Choroid plexus epithelial cell (primary cell): ENCODE results near the gene MIPEP.

Experiments
- DNase-seq: peaks from one replicate; pipeline ENCODE4 v3.0.0-alpha.2; 2010; ENCODE audit warnings: low read depth
- H3K4me3 ChIP-seq: 2 replicates; pipeline ENCODE4 v1.5.1; 2011; ENCODE audit warnings: low read depth, mild to moderate bottlenecking, control low read depth, low read length, moderate library complexity
- TF ChIP-seq, protein P1 (sequence below): conservative IDR thresholded peaks from 2 replicates; pipeline ENCODE4 v1.5.1; 2011; ENCODE audit warnings: low read depth, mild to moderate bottlenecking, control low read depth, inconsistent platforms, low read length, moderate library complexity

The MIPEP gene

GRCh38 chr13:23820530-23820929 is 68.7 kb downstream of the MIPEP start:
- TF ChIP-seq, protein P1, sequence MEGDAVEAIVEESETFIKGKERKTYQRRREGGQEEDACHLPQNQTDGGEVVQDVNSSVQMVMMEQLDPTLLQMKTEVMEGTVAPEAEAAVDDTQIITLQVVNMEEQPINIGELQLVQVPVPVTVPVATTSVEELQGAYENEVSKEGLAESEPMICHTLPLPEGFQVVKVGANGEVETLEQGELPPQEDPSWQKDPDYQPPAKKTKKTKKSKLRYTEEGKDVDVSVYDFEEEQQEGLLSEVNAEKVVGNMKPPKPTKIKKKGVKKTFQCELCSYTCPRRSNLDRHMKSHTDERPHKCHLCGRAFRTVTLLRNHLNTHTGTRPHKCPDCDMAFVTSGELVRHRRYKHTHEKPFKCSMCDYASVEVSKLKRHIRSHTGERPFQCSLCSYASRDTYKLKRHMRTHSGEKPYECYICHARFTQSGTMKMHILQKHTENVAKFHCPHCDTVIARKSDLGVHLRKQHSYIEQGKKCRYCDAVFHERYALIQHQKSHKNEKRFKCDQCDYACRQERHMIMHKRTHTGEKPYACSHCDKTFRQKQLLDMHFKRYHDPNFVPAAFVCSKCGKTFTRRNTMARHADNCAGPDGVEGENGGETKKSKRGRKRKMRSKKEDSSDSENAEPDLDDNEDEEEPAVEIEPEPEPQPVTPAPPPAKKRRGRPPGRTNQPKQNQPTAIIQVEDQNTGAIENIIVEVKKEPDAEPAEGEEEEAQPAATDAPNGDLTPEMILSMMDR: no peak
- no peak for DNase-seq
- no peak overlapping the region for H3K4me3 ChIP-seq

DNA sequence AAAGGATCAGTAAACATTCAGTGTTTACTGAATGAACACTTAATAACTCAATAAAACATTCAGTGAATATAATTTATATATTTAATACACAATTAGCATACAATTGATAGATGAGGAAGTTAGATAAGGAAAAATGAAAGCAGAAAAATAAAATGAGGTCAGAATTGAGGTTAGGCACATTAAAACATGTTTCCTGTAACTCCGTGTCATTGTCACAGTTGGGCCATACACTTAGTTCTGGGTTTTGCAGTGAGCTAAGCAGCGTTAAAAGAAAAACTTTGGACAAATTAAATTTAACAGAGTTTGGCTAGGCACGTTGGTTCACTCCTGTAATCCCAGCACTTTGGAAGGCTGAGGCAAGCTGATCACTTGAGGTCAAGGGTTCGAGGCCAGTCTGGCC is 71.4 kb downstream of the MIPEP start:
- H3K4me3 ChIP-seq: no peak overlapping the region
- TF ChIP-seq, protein P1: no peak
- no peak for DNase-seq

DNA sequence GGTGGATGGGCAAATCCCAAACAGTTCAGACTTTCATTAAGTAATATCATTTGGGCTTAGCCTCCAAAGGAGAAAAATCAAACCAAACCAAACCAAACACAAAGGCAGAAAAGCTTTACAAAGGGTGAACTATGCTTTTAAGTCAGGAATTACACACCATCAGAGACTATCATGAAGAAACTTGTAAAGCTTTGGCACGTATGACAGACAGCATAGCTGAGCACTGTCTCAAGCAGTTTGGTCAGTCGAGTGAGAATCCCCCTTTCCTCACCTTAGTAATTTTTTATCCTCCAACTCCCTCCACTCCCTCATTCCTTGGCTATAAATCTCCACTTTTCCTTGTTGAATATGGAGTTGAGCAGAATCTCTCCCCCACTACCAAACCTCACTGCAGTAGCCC is 72.1 kb downstream of the MIPEP start:
- TF ChIP-seq, protein P1: no peak
- H3K4me3 ChIP-seq: no peak overlapping the region
- no peak for DNase-seq

DNA sequence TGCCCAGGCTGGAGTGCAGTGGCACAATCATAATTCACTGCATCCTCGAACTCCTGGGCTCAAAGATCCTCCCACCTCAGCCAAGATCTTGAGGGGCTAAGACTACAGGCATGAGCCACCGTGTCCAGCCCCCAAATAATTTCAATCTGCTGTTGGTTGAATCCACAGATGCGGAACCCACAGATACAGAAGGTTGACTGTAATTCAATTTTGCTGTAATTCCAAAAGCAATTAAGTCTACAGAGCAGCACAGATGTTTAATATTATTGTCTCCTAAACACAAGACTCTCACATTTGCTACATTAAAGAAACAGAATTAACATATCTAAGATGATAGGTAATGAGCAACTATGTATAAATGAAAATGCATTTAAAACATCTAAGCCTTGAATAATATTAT is 75.6 kb downstream of the MIPEP start:
- TF ChIP-seq, protein P1: no peak
- no peak for DNase-seq
- no peak overlapping the region for H3K4me3 ChIP-seq

DNA sequence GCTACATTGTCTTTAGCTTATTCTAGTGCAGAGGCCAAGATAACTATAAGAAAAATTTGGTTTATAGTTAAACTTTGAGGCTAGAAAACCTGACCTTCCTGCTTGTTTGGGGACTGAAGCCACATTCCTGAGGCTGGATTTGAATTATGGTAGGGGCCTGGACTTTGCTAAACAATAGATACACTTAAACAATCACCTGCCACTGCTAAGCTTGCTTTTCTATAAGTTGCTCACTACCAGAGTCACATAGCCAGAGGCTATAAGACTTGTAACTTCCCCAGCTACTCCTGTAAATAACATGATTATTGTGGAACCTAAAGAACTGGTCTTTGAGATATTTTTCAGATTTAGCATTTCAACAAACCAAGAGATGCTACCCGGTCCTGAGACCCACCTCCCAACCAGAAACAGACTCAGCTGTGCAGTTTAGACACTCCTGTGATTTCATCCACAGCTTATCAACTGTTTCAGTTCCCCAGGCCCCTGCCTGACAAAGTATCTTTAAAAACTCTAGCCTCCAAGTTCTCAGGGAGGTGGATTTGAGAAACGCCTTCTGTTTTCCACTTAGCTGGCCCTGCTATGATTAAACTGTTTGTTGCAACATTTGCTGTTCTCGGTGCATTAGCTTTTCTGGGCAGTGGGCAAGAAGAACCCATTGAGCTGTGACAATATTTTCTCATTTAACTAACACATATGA is 77.7 kb downstream of the MIPEP start:
- DNase-seq: no peak
- no peak overlapping the region for H3K4me3 ChIP-seq
- TF ChIP-seq, protein P1: no peak

DNA sequence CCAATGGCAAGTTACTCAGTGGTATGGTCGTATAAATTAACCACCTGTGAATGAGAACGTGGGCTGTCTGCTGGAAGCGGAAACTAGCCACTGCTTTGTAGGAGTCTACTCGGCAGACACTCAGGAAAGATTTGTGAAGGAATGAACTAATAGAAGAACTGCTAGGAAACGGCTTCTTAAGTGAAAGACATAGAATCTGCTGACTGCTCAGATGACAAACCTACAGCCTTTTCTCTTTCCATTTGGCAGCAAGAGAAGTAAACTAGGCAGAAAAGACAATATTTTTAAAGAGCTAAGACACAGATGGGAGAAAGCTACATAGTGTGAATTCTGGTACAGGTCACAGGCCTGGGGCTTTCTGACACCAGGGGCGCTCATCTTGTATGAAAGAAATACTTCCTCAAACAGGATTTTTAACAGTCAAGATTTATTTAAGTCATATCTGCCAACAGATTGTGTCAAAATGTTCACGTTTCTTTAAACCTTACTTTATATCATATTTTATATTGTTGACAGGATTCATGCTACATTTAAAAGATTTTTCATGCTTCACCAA is 78.4 kb downstream of the MIPEP start:
- DNase-seq: peak; percentile 31
- H3K4me3 ChIP-seq: no peak overlapping the region
- TF ChIP-seq, protein P1: peak; percentile 49

DNA sequence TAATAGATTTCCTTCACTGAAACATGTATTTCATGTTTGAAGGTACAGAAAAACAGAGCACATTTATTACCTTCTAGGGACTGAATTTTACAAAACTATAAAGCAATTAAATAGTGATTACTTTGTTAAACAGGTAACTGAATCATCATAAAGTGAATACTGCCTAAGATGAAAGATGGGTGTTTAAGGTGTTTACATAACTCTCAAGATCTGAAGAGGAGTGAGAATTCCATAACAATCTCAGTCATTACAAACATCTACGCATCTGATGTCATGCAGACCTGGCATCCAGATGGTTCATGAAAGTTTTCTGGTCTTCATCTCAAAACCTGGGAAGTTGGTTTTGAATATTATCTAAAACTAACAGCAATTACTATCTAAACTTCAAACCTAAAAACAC is 80.4 kb downstream of the MIPEP start:
- TF ChIP-seq, protein P1: no peak
- no peak for DNase-seq
- no peak overlapping the region for H3K4me3 ChIP-seq
